Transverse colon (tissue), 4 donors: ENCODE data around the gene NBAS.

Experiments used
- EP300 ChIP-seq: sonication (generic); formaldehyde crosslinking; IDR thresholded peaks from one replicate; pipeline ENCODE4 v1.6.1; 2017; ENCODE audit warnings: antibody characterized with exemption, low read depth
- POLR2A ChIP-seq: fragments of 450-650 bp; IDR thresholded peaks from one replicate; pipeline ENCODE4 v1.6.1; 2016; ENCODE audit warnings: antibody characterized with exemption, mild to moderate bottlenecking, moderate library complexity
- POLR2AphosphoS5 ChIP-seq, 3 donors: sonication (generic); formaldehyde crosslinking; IDR thresholded peaks; one replicate each; pipeline ENCODE4 v1.6.1; 2016; ENCODE audit warnings: antibody characterized with exemption in 3 of 3
- TF ChIP-seq, protein P1 (sequence below), 5 experiments: fragments of 200-600 bp in 3 of 5; fragments of 450-650 bp in 2 of 5; sonication (generic) in 3 of 5; IDR thresholded peaks; 1 replicate in 2 of 5; 2 replicates in 3 of 5; pipeline ENCODE4 v1.5.1; 2016 to 2017; ENCODE audit warnings: antibody characterized with exemption in 5 of 5, inconsistent platforms in 3 of 5, mild to moderate bottlenecking in 2 of 5, moderate library complexity in 1 of 5

DNA sequence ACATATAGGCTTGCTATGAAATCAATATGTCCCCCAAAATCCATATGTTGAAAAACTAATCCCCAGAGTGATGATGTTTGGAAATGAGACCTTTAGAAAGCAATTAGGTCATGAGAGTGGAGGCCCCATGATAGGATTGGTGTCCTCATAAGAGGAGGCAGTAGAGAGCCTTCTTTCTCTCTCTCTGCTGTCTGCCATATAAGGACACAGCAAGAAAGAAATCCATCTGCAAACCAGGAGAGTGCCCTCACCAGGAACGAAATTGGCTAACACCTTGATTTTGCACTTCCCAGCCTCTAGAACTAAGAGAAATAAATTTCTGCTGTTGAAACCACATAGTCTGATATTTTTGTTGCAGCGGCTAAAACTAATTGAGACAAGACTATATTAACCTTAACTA lies 89.5 kb downstream of the NBAS start:
- TF ChIP-seq, protein P1, sequence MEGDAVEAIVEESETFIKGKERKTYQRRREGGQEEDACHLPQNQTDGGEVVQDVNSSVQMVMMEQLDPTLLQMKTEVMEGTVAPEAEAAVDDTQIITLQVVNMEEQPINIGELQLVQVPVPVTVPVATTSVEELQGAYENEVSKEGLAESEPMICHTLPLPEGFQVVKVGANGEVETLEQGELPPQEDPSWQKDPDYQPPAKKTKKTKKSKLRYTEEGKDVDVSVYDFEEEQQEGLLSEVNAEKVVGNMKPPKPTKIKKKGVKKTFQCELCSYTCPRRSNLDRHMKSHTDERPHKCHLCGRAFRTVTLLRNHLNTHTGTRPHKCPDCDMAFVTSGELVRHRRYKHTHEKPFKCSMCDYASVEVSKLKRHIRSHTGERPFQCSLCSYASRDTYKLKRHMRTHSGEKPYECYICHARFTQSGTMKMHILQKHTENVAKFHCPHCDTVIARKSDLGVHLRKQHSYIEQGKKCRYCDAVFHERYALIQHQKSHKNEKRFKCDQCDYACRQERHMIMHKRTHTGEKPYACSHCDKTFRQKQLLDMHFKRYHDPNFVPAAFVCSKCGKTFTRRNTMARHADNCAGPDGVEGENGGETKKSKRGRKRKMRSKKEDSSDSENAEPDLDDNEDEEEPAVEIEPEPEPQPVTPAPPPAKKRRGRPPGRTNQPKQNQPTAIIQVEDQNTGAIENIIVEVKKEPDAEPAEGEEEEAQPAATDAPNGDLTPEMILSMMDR (IDR thresholded peaks at IDR 0.05), result no peak
- TF ChIP-seq POLR2A, result no peak
- no peak for TF ChIP-seq POLR2AphosphoS5 (IDR thresholded peaks at IDR 0.05)
- TF ChIP-seq EP300, result no peak
